Activated CD4-positive, alpha-beta T cell treated with anti-CD3 and anti-CD28 coated beads for 48 hours (primary cell): Measurements from ENCODE around the gene COA1.
A peak's percentile ranks its signal among the peaks of the same experiment; 100 is the strongest.
"Not testable (repeated sequence)": the region's sequence is repeated elsewhere in the genome, so short reads cannot be mapped to it uniquely, and the experiment has no call there.

Experiments used
- DNase-seq: peaks from one replicate; pipeline ENCODE4 v3.0.0-alpha.2; 2020

Gene COA1

GRCh38 chr7:43686991-43687390, 42.3 kb downstream of the COA1 start:
- DNase-seq: no peak

DNA sequence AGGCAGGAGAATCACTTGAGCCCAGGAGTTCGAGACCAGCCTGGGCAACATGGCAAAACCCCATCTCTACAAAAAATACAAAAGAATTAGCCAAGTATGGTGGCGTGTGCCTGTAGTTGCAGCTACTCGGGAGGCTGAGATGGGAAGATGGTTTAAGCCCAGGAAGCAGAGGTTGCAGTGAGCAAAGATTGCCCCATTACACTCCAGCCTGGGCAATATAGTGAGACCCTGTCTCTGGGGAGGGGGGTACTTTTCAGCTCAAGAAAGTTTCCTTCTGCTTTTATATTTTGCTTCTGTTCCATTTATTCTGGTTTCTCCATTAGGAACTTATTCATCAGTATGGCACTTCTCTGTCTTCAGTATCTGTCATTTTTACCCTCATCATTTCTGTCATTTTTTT, 48.6 kb downstream of the COA1 start:
- no peak for DNase-seq

GRCh38 chr7:43679210-43680068, 49.9 kb downstream of the COA1 start:
- DNase-seq: no peak

DNA sequence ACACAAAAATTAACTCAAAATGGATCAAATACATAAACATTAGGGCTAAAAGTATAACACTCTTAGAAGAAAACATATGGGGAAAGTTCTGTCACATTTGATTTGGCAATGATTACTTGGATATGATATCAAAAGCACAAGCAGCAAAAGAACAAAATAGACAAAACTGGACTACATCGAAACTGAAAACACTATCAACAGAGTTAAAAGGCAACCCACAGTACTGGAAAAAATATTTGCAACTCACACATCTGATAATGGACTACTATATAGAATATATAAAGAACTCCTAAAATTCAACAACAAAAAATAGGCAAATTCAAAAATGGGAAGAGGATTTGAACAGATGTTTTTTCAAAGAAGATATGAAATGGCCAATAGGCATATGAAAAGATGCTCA, 51.0 kb downstream of the COA1 start:
- DNase-seq: no peak

GRCh38 chr7:43677864-43678263, 51.5 kb downstream of the COA1 start:
- no peak for DNase-seq

GRCh38 chr7:43674559-43675436, 54.5 kb downstream of the COA1 start:
- DNase-seq: no peak

DNA sequence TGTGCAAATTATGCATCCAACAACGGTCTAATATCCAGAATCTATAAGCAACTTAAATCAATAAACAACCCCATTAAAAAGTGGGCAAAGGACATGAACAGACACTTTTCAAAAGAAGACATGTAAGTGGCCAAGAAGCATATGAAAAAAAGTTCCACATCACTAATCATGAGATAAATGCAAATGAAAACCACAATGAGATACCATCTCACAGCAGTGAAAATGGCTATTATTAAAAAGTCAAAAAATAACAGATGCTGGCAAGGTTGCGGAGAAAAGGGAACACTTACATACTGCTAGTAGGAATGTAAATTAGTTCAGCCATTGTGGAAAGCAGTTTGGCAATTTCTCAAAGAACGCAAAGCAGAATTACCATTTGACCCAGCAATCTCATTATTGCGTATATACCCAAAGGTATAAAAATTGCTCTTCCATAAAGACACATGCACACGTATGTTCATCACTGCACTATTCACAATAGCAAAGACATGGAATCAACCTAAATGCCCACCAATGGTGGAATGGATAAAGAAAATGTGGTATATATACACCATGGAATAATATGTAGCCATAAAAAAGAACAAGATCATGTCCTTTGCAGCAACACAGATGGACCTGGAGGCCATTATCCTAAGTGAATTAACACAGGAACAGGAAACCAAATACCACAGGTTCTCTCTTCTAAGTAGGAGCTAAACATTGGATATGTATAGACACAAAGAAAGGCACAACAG, 55.9 kb downstream of the COA1 start:
- not testable (repeated sequence) for DNase-seq

- no peak for DNase-seq
These were observed 57.8 kb downstream of the COA1 start for GRCh38 chr7:43671521-43671920.

DNA sequence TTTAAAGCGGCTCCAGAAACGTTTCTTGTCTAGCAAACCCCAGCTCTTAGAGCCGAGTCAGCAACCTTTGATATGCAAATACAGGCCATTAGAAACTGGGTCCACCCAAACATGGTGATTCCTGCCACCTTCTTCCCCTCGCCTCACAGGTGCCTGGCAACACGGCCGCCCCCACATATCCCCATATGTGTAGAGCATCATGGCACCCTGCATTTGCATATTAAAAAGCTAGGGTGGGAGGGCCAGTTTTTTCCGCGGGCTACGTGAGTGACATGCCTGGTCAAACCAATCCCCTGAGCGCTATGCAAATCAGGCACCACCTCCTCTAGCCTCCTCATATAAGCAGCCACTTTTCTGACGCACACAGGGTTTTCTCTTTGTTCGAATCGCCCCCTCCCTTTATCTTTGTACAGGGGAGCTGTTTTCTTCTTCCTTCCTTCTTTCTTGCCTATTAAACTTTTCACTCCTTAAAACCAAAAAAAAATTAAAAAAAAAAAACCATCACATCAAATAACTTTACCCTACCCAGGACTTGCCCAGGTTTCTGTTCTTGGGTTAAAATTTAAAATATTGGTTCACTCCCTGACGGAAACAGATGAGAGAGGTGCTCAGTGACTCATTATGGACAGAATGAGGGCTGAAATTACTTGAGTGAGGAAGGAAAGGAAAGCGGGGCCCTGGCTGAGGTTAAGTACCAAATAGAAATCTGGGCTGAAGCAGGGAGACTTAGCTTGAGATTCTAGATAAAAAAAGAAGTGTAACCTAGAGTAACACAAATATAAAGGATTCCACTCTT, 59.8 kb downstream of the COA1 start:
- DNase-seq: peak; percentile 92

GRCh38 chr7:43668035-43668434, 61.3 kb downstream of the COA1 start:
- DNase-seq: no peak

- DNase-seq: no peak
These were observed 62.4 kb downstream of the COA1 start for GRCh38 chr7:43666938-43667337.

DNA sequence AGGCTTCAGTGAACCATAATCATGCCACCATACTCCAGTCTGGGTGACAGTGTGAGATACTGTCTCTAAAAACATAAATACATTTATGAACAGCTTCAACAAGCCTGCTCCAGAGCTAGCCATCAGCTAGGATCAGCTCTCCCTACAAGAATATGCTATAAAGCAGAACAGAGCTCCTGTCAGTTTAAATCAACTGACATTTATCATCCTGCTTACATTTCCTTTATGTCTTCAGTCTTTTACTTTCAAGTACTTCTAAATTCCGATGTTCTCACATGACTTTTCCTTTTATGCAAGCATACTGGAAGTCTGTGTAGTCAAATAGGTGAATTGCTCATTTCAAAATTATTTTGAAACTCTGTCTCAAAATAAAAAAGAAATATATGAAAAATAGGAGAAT, 64.6 kb downstream of the COA1 start:
- no peak for DNase-seq

DNA sequence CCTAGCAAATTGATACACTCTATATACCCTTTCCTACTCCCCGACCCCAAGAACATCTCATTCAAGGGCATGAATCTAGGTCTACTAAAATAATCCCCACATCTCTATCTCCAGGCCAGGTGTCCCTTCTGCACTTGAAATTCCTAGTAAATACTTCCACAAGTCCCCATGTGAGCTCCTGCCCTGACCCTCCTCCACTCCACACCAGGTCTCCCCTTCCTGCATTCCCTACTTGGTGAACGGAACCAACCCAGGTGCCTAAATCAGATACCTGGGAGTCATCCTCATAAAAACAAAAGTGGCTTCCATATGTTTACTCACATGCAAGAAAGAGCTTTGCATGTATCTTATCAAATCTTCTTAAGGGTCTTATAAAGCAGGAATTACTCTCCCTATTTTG, 69.2 kb downstream of the COA1 start:
- no peak for DNase-seq

- DNase-seq: no peak
These were observed 69.8 kb downstream of the COA1 start for GRCh38 chr7:43659549-43659896.

GRCh38 chr7:43658718-43659548, 70.4 kb downstream of the COA1 start:
- DNase-seq: peak; percentile 66

GRCh38 chr7:43656997-43657396, 72.3 kb downstream of the COA1 start:
- DNase-seq: no peak

GRCh38 chr7:43655584-43655983, 73.7 kb downstream of the COA1 start:
- DNase-seq: no peak

DNA sequence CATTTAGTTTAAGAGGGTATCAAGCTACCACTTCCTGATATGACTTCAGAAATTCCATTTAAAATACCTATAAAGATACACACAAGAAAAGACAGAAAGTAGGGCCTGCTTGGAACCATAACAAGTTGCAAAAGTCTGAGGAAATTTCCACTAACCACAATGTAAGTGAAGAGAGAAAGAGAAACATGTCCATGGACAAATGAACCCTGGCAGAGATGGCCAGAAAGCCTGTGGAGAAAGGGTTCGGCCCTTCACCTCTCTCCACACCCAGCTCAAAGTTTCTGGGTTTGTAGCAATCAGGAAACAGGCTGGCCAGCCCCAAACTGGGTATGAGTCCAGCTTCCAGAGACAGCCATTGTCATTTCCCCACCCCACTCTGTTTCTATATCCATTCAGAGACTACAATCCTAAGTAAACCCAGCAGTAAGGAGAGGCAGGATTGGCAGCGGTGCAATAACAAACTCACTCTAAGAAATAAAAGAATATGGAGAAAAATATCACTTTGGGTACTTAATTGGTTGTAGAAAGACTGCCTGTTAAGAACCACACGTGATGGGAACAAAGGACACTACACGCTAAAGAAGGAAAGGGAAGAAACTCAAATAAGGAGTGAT, 75.3 kb downstream of the COA1 start:
- no peak for DNase-seq

DNA sequence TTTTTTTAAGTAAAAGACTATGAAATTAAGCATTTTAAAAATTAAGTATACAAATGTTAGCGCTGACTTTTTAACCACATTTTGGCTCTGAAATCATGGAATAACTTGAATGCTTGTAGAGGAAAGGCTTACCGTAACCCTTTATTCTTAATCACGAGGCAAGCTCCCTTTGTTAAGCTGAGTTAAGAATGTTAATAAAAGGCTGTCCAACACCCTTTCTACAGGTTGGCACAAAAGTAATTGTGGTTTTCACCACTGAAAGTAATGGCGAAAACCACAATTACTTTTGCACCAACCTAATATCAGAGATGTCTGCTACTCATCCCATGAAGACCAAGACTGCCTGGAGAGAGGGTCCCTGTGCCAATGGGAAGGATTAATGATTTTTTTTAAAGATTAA, 75.9 kb downstream of the COA1 start:
- no peak for DNase-seq

GRCh38 chr7:43652364-43652763, 77.0 kb downstream of the COA1 start:
- DNase-seq: no peak

DNA sequence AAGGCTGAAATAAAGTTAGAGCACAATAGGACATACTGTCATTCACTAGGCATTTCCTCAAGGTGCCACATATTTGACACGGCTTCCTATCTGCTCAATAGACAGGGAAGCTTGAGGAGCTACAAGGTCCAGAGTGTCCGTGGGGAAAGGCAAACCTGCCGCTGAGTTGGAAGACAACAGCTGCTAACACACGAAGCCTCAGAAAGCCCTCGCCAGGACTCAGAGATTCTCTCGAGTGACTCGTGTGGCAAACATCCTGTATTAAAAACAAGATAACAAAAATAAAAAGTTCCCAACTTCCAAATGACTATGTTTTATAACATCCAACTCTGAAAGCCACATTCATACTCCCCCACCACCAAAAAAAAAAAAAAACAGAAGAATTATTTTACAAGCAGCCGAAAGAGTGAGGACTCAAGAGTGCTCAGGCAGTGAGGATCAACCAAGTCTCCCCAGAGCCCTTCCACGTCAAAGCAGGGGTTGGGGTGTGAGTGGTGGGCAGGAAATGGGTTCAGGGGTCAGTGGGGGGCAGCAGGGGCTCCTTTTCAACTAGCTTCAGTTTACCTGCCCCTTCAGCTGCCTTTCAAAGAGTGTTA, 78.8 kb downstream of the COA1 start:
- no peak for DNase-seq
